ENCODE measurements around the gene TRDN. TPM values are rescaled to one million over a fixed set of nuclear protein-coding genes. Genes with fewer than 3 reads are reported as not detected.

TRDN gene
- total RNA-seq, 1 experiment from 2014 or later = 39.8 TPM

GRCh38 chr6:123527406-123527805 is 109.3 kb downstream of the TRDN start:
- ChIA-PET CTCF (no interaction called here), POLR2A (no interaction called here)
- Mint-ChIP-seq H3K27ac (no peak overlapping the region), H3K4me3 (no peak overlapping the region), H3K27me3 (ENCODE audit: low read depth) (no peaks in the 10 kb centered on the region), H3K9me3 (0 out of 2 replicates have a peak, but pooled peaks cover 3% of the 10 kb centered on the region), H3K4me1 (peaks cover 11% of the 10 kb centered on the region; the same call in 1 of the 2 replicates), H3K36me3 (peaks cover 3% of the 10 kb centered on the region; the same call in 1 of the 2 replicates)
- no peak for ATAC-seq
- DNase-seq (ENCODE audit: low spot score) = no peak
- TF ChIP-seq OVOL2 (CRISPR knock-in tag; IDR thresholded peaks at IDR 0.05; ENCODE audit: borderline replicate concordance) = no peak

GRCh38 chr6:123526128-123526527 is 110.6 kb downstream of the TRDN start:
- H3K4me1 Mint-ChIP-seq = peaks cover 14% of the 10 kb centered on the region; the same call in 1 of the 2 replicates
- DNase-seq (ENCODE audit: low spot score) (no peak), ATAC-seq (no peak)
- TF ChIP-seq ATF1 (CRISPR knock-in tag; IDR thresholded peaks at IDR 0.05) (no peak), RORB (CRISPR knock-in tag; IDR thresholded peaks at IDR 0.05) (no peak), NFATC4 (CRISPR knock-in tag; IDR thresholded peaks at IDR 0.05) (no peak), FOXP1 (CRISPR knock-in tag; IDR thresholded peaks at IDR 0.05; ENCODE audit: borderline replicate concordance) (no peak), TEAD4 (CRISPR knock-in tag; IDR thresholded peaks at IDR 0.05) (no peak), RELA (CRISPR knock-in tag; IDR thresholded peaks at IDR 0.05; ENCODE audit: borderline replicate concordance) (no peak), TEAD1 (CRISPR knock-in tag; IDR thresholded peaks at IDR 0.05) (no peak), AFF4 (CRISPR knock-in tag; IDR thresholded peaks at IDR 0.05; ENCODE audit: borderline replicate concordance) (no peak)
- TF ChIP-seq, protein P1, sequence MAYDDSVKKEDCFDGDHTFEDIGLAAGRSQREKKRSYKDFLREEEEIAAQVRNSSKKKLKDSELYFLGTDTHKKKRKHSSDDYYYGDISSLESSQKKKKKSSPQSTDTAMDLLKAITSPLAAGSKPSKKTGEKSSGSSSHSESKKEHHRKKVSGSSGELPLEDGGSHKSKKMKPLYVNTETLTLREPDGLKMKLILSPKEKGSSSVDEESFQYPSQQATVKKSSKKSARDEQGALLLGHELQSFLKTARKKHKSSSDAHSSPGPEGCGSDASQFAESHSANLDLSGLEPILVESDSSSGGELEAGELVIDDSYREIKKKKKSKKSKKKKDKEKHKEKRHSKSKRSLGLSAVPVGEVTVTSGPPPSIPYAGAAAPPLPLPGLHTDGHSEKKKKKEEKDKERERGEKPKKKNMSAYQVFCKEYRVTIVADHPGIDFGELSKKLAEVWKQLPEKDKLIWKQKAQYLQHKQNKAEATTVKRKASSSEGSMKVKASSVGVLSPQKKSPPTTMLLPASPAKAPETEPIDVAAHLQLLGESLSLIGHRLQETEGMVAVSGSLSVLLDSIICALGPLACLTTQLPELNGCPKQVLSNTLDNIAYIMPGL (CRISPR knock-in tag; IDR thresholded peaks at IDR 0.05) = no peak
- TF ChIP-seq, protein P2, sequence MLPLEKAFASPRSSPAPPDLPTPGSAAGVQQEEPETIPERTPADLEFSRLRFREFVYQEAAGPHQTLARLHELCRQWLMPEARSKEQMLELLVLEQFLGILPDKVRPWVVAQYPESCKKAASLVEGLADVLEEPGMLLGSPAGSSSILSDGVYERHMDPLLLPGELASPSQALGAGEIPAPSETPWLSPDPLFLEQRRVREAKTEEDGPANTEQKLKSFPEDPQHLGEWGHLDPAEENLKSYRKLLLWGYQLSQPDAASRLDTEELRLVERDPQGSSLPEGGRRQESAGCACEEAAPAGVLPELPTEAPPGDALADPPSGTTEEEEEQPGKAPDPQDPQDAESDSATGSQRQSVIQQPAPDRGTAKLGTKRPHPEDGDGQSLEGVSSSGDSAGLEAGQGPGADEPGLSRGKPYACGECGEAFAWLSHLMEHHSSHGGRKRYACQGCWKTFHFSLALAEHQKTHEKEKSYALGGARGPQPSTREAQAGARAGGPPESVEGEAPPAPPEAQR (CRISPR knock-in tag; IDR thresholded peaks at IDR 0.05) = no peak
- TF ChIP-seq, protein P3, sequence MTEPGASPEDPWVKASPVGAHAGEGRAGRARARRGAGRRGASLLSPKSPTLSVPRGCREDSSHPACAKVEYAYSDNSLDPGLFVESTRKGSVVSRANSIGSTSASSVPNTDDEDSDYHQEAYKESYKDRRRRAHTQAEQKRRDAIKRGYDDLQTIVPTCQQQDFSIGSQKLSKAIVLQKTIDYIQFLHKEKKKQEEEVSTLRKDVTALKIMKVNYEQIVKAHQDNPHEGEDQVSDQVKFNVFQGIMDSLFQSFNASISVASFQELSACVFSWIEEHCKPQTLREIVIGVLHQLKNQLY (CRISPR knock-in tag; IDR thresholded peaks at IDR 0.05) = no peak
- 0 out of 2 replicates have a peak, but pooled peaks cover 3% of the 10 kb centered on the region for H3K9me3 Mint-ChIP-seq
- H3K27ac Mint-ChIP-seq = no peak overlapping the region
- CTCF ChIA-PET = no interaction called here
- H3K36me3 Mint-ChIP-seq = peaks cover 3% of the 10 kb centered on the region; the same call in 1 of the 2 replicates
- H3K4me3 Mint-ChIP-seq = no peak overlapping the region
- POLR2A ChIA-PET = no interaction called here
- no peaks in the 10 kb centered on the region for H3K27me3 Mint-ChIP-seq (ENCODE audit: low read depth)

DNA sequence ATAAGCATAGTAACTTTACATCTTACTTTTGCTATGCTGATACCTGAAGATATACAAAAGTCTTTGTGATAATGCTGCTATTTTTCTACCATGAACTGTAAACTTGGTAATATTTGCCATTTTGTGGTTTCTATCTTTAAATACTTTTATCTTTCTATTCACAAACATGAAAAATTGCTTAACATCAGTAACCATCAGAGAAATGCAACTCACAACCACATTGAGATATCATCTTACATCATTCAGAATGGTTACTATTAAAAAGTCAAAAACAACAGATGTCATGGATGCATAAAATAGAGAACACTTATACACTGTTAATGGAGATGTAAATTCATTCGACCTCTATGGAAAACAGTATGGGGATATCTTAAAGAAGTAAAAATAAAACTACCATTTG is 112.0 kb downstream of the TRDN start:
- ATAC-seq = no peak
- Mint-ChIP-seq H3K27ac (no peak overlapping the region), H3K36me3 (peaks cover 3% of the 10 kb centered on the region; the same call in 1 of the 2 replicates), H3K9me3 (0 out of 2 replicates have a peak, but pooled peaks cover 3% of the 10 kb centered on the region), H3K4me3 (no peak overlapping the region), H3K27me3 (ENCODE audit: low read depth) (no peaks in the 10 kb centered on the region), H3K4me1 (peaks cover 14% of the 10 kb centered on the region)
- POLR2A ChIA-PET = no interaction called here
- CTCF ChIA-PET = no interaction called here
- no peak for DNase-seq (ENCODE audit: low spot score)
- no peak for TF ChIP-seq ZNF396 (CRISPR knock-in tag; IDR thresholded peaks at IDR 0.05; ENCODE audit: borderline replicate concordance)
- TF ChIP-seq PREB (CRISPR knock-in tag; IDR thresholded peaks at IDR 0.05; ENCODE audit: borderline replicate concordance) = no peak
- TF ChIP-seq, protein P4, sequence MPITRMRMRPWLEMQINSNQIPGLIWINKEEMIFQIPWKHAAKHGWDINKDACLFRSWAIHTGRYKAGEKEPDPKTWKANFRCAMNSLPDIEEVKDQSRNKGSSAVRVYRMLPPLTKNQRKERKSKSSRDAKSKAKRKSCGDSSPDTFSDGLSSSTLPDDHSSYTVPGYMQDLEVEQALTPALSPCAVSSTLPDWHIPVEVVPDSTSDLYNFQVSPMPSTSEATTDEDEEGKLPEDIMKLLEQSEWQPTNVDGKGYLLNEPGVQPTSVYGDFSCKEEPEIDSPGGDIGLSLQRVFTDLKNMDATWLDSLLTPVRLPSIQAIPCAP (CRISPR knock-in tag; IDR thresholded peaks at IDR 0.05) = no peak
- TF ChIP-seq TCF7 (CRISPR knock-in tag; IDR thresholded peaks at IDR 0.05; ENCODE audit: low read depth) = no peak
- no peak for TF ChIP-seq ZBTB21 (CRISPR knock-in tag; IDR thresholded peaks at IDR 0.05; ENCODE audit: borderline replicate concordance)
- no peak for TF ChIP-seq E2F4 (CRISPR knock-in tag; IDR thresholded peaks at IDR 0.05; ENCODE audit: borderline replicate concordance, low read depth)
- no peak for TF ChIP-seq NFATC4 (CRISPR knock-in tag; IDR thresholded peaks at IDR 0.05)
- no peak for TF ChIP-seq ZBTB43 (CRISPR knock-in tag; IDR thresholded peaks at IDR 0.05)
